GM19463 (cell line): Measurements from ENCODE around the gene LRP3.
"Not testable (repeated sequence)": the region's sequence is repeated elsewhere in the genome, so short reads cannot be mapped to it uniquely, and the experiment has no call there.

ENCODE experiments used
- ATAC-seq: cut with Tn5 transposase; IDR thresholded peaks from one replicate; pipeline ENCODE4 v1.9.1; 2021; ENCODE audit warnings: mild to moderate bottlenecking, moderate library complexity; ENCODE audit not compliant: unreplicated experiment

The LRP3 gene

GRCh38 chr19:33175886-33176669, 18.1 kb upstream of the LRP3 start:
- no peak for ATAC-seq

GRCh38 chr19:33176670-33177416, 17.3 kb upstream of the LRP3 start:
- ATAC-seq: peak; percentile 79

- ATAC-seq: no peak
Observed at GRCh38 chr19:33177417-33177979, 16.6 kb upstream of the LRP3 start.

- ATAC-seq: no peak
Observed at GRCh38 chr19:33186431-33187182, 7.5 kb upstream of the LRP3 start.

GRCh38 chr19:33187183-33187540, 7.0 kb upstream of the LRP3 start:
- no peak for ATAC-seq

- ATAC-seq: no peak
Observed at GRCh38 chr19:33189453-33189852, 4.7 kb upstream of the LRP3 start.

GRCh38 chr19:33191092-33191491, 3.0 kb upstream of the LRP3 start:
- not testable (repeated sequence) for ATAC-seq

GRCh38 chr19:33191501-33191900, 2.6 kb upstream of the LRP3 start:
- ATAC-seq: no peak

- ATAC-seq: no peak
Observed at GRCh38 chr19:33192010-33192409, 2.1 kb upstream of the LRP3 start.

- no peak for ATAC-seq
Observed at GRCh38 chr19:33193269-33193864, 763 bp upstream of the LRP3 start.

- ATAC-seq: no peak
Observed at GRCh38 chr19:33194532-33194885, 379 bp downstream of the LRP3 start.

- ATAC-seq: no peak
Observed at GRCh38 chr19:33194886-33195644, 935 bp downstream of the LRP3 start.

GRCh38 chr19:33195645-33196347, 1.7 kb downstream of the LRP3 start:
- ATAC-seq: no peak

- ATAC-seq: no peak
Observed at GRCh38 chr19:33196446-33197193, 2.5 kb downstream of the LRP3 start.

- no peak for ATAC-seq
Observed at GRCh38 chr19:33197591-33198000, 3.5 kb downstream of the LRP3 start.

GRCh38 chr19:33198169-33198568, 4.0 kb downstream of the LRP3 start:
- ATAC-seq: no peak

GRCh38 chr19:33199441-33200265, 5.5 kb downstream of the LRP3 start:
- ATAC-seq: no peak

- ATAC-seq: no peak
Observed at GRCh38 chr19:33201473-33201872, 7.3 kb downstream of the LRP3 start.
